HG02840 (cell line): ENCODE data around the gene ULK3.

Experiments
- ATAC-seq: cut with Tn5 transposase; IDR thresholded peaks from one replicate; pipeline ENCODE4 v1.9.1; 2021; ENCODE audit warnings: mild to moderate bottlenecking, moderate library complexity, moderate number of reproducible peaks; ENCODE audit not compliant: unreplicated experiment, low FRiP score

ULK3 gene

GRCh38 chr15:74801311-74801997 lies 41.5 kb downstream of the ULK3 start:
- no peak for ATAC-seq

DNA sequence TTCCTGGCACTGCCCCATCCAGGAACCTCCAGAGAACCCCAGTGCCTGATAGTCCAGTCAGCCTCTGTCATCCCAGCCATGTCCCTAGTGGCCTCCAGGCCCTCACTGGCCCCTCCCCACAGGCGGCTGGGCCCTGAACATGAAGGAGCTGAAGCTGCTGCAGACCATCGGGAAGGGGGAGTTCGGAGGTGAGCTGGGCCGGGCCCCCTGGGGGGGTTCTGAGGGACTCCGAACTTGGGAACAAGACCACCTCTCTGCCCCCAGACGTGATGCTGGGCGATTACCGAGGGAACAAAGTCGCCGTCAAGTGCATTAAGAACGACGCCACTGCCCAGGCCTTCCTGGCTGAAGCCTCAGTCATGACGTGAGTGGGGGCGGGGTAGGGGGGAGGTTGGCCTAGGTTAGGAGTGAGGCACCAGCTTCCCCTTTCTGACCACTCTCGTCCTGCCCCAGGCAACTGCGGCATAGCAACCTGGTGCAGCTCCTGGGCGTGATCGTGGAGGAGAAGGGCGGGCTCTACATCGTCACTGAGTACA lies 42.3 kb downstream of the ULK3 start:
- ATAC-seq = no peak

DNA sequence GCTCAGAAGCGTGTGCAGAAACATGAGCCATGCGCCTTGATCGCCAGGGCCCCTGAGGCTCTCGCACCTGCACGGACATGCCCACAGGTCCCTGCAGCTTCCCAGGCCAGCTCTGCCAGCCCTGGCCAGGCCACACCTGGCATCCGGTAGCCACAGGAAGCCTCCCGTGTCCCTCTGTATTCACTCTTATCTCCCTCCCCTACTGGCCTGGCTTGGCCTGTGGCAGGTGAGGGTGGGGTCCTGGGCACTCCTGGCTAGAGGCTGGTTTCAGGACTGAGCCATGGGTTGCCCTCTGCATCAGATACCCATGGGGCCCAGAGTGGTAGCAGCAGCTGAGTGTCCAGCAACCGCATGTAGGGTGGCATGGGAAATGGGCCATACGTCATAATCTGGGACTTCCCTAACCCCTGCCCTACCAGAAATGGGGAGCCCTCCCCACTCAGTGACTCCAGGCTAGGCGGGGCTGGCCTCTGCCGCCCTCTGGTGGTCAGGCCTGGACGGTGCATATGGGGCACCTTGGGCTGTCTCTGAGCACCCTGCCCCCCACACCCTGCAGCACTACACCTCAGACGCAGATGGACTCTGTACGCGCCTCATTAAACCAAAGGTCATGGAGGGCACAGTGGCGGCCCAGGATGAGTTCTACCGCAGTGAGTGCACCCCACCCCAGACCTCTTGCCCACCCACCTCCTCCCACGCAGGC lies 42.9 kb downstream of the ULK3 start:
- ATAC-seq = no peak

DNA sequence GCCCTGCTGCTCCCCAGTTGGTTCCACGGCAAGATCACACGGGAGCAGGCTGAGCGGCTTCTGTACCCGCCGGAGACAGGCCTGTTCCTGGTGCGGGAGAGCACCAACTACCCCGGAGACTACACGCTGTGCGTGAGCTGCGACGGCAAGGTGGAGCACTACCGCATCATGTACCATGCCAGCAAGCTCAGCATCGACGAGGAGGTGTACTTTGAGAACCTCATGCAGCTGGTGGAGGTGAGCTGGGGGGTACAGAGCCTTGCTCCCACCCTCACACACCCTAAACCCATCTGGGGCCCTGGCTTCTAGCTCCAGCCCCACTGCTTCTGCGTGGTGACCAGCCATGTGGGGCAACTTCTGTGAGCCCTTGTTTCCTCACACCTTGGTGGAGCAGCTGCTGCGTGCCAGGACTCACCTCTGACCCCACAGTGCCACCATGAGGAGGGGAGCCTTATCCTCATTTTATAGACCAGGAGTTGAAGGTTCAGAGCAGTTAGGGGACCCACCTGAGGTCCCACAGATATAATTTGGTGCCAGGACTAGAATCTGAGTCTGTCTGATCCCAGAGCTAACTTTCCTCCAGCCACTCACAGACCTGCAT lies 43.6 kb downstream of the ULK3 start:
- ATAC-seq = no peak

DNA sequence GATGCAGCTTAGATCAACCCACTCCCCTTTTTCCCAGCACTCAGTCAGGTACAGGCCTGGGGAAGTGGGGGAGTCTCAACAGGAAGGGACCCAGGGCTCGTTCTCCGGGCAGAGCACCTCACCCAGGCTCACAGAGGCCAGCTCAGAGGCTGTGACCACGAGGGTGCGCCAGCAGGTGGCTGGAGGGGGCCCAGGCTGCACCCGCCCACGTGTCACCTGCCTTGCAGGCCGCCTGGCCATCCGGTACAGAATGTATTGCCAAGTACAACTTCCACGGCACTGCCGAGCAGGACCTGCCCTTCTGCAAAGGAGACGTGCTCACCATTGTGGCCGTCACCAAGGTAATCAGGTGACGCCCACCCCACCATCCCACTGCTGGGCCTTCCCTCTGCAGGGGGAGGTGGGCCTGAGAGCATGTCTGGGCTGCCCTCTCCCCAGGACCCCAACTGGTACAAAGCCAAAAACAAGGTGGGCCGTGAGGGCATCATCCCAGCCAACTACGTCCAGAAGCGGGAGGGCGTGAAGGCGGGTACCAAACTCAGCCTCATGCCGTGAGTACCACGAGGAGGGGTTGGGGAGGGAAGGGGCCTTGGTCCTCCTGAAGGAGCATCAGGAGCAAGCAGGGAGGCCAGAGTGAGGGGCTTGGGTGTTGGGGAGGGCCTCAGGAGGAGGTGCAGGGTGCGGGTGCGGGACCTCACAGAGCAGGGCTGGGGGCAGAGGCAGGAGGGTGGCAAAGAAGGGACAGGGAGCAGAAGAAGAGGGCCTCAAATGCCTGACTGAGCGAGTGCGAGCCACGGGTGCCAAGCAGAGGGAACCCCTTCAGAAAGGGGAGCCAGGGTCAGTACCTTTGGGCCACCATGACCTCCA lies 44.3 kb downstream of the ULK3 start:
- ATAC-seq = no peak

DNA sequence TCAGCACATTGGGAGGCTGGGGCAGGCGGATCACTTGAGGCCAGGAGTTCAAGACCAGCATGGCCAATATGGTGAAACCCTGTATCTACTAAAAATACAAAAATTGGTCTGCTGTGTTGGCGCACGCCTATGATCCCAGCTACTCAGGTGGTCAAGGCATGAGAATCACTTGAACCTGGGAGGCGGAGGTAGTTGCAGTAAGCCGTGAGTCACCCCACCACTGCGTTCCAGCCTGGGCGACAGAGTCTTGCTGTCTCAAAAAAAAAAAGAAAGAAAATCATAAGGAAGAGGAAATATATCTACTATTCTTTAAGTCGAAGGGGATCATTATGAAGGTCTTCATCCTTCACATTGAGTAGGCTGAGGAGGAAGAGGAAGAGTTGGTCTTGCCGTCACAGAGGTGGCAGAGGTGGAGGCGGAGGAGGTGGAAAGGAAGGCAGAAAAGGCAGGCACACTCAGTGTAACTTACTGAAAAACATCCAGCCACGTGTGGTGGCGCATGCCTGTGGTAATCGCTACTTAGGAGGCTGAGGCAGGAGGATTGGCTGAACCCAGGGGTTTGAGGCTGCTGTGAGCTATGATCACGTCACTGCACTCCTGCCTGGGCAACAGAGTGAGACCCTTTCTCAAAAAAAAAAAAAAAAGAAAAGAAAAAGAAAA lies 46.9 kb downstream of the ULK3 start:
- ATAC-seq = no peak

DNA sequence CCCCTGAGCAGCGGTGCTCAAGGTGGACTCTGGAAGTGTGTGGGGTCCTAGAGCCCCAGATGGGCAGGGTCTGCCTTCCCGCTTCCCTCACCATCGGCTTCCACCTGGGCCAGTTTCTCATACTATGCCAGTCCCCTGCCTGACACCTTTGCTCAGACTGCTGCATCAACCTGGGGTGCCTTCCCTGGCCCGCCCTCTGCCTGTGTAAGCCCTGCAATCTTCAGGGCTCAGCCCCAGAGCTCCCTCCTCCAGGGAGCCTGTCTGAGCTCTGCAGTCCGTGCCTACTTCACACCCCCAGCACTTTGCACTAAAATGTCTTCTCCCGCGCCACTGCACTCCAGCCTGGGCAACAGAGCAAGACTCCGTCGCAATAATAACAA lies 48.0 kb downstream of the ULK3 start:
- no peak for ATAC-seq

- no peak for ATAC-seq
Measured at GRCh38 chr15:74794248-74794969, 48.5 kb downstream of the ULK3 start.

GRCh38 chr15:74793135-74794028 lies 49.6 kb downstream of the ULK3 start:
- ATAC-seq = no peak

GRCh38 chr15:74792227-74793016 lies 50.5 kb downstream of the ULK3 start:
- ATAC-seq = no peak

GRCh38 chr15:74791667-74792066 lies 51.3 kb downstream of the ULK3 start:
- ATAC-seq = no peak

- no peak for ATAC-seq
Measured at GRCh38 chr15:74791007-74791406, 51.9 kb downstream of the ULK3 start.

DNA sequence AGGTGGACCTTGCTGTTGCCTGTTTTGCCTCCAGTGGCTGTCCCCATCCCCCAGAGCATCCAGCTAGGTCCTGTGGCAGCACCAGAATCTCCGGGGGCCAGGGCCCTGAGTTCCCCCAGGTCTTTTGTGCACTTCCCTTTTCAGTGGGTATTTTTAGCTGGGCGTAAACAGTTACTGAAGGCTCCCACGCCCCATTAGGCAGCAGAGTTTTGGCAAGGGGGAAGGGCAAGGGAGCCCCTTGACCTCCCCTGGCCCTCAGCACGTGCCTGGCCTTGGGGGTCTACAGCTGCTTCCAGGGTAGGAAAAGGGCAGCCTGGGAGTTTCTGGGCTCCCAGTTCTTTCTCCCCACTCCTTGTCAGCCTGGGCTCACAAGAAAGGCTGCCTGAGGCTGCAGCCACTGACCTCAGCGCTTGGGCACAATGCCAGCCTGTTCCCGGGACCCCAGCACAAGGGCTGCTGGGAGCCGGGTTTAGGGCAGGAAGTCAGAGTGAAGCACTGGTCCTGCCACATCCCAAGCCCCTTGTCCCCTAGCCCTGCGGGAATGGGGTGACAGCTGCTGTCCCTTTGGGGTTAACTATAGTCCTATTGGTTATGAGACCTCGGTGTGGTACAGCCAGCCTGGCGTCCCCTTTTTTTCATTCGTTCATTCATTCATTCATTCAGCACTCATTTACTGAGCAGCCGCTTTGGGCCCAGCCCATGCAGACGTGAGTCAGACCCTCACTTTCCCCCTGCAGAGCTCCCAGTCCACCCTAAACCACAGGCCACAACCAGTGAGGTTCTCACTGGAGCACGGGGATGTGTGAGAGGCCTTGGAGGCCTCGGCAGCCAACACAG lies 52.7 kb downstream of the ULK3 start:
- no peak for ATAC-seq

GRCh38 chr15:74789741-74790079 lies 53.2 kb downstream of the ULK3 start:
- ATAC-seq = no peak

DNA sequence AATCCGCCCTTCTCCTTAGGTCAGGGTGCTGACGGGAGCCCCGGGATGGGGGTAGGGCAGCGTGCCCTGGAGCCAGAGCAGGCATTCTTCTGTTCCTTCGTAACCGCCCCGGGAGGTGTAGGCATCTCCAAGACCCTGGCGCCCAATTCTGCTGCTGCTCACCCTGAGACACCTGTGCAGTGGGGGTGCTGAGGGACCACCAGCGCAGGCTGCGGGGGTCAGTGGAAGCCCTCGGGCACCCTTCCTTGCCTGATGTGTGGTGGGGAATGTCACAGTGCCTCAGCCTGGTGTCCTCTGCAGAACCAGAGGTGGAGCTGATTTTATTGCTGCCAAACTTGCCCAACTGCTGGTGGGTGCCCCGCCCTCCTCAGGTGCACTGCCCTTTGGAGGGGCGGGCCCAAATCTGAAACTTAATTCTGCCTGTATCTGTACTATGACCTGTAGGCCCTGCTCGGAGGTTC lies 53.8 kb downstream of the ULK3 start:
- no peak for ATAC-seq

- peak; percentile 24 for ATAC-seq
Measured at GRCh38 chr15:74788683-74789151, 54.2 kb downstream of the ULK3 start.
